GM18873 (cell line): Measurements from ENCODE around the gene IFNA14.
"Not testable (repeated sequence)": the region's sequence is repeated elsewhere in the genome, so short reads cannot be mapped to it uniquely, and the experiment has no call there.

Source experiments
- ATAC-seq: cut with Tn5 transposase; IDR thresholded peaks from one replicate; pipeline ENCODE4 v1.9.1; 2021; ENCODE audit warnings: mild to moderate bottlenecking, moderate library complexity, moderate number of reproducible peaks; ENCODE audit not compliant: unreplicated experiment, low FRiP score

The IFNA14 gene

GRCh38 chr9:21239911-21240310 is at the start of gene IFNA14:
Gene IFNA14 (minus strand): TSS chr9:21240005. CDS start chr9:21239935, 70 bp downstream.
- no peak for ATAC-seq

- ATAC-seq: no peak
Observed at GRCh38 chr9:21287280-21287679, 47.5 kb upstream of the IFNA14 start.

- no peak for ATAC-seq
Observed at GRCh38 chr9:21286659-21287058, 46.9 kb upstream of the IFNA14 start.

GRCh38 chr9:21286099-21286498 is 46.3 kb upstream of the IFNA14 start:
- no peak for ATAC-seq

GRCh38 chr9:21281275-21281674 is 41.5 kb upstream of the IFNA14 start:
- ATAC-seq: no peak

GRCh38 chr9:21268347-21268657 is 28.5 kb upstream of the IFNA14 start:
- ATAC-seq: no peak

- no peak for ATAC-seq
Observed at GRCh38 chr9:21267485-21268346, 27.9 kb upstream of the IFNA14 start.

- ATAC-seq: no peak
Observed at GRCh38 chr9:21266733-21267484, 27.1 kb upstream of the IFNA14 start.

GRCh38 chr9:21265421-21266189 is 25.8 kb upstream of the IFNA14 start:
- no peak for ATAC-seq

GRCh38 chr9:21255538-21256212 is 15.9 kb upstream of the IFNA14 start:
- no peak for ATAC-seq

- ATAC-seq: peak; percentile 48
Observed at GRCh38 chr9:21252721-21253547, 13.1 kb upstream of the IFNA14 start.

- ATAC-seq: no peak
Observed at GRCh38 chr9:21251638-21252037, 11.8 kb upstream of the IFNA14 start.

GRCh38 chr9:21251190-21251589 is 11.4 kb upstream of the IFNA14 start:
- ATAC-seq: no peak

GRCh38 chr9:21244836-21245235 is 5.0 kb upstream of the IFNA14 start:
- no peak for ATAC-seq

GRCh38 chr9:21236360-21236714 is 3.5 kb downstream of the IFNA14 start:
- ATAC-seq: not testable (repeated sequence)

GRCh38 chr9:21235468-21236359 is 4.1 kb downstream of the IFNA14 start:
- ATAC-seq: peak; percentile 57

GRCh38 chr9:21234153-21234687 is 5.6 kb downstream of the IFNA14 start:
- no peak for ATAC-seq

GRCh38 chr9:21233258-21233657 is 6.5 kb downstream of the IFNA14 start:
- no peak for ATAC-seq
